GM13976 (cell line): Measurements from ENCODE around the gene CLEC19A.

ENCODE experiments used
- DNase-seq: peaks from one replicate; pipeline ENCODE4 v3.0.0; 2012; ENCODE audit warnings: low spot score
- CTCF ChIP-seq: IDR thresholded peaks from 2 replicates; pipeline ENCODE4 v1.5.1; 2012; ENCODE audit warnings: borderline replicate concordance, mild to moderate bottlenecking; ENCODE audit not compliant: insufficient read depth; ENCODE audit errors: extremely low read depth, missing control alignments, control extremely low read depth
- in situ Hi-C: fragments of 300-500 bp; cut with MboI; formaldehyde crosslinking; loops from one replicate; pipeline ENCODE4 v1.12.0; 2022; ENCODE audit warnings: low sequenced_read_pairs, mixed read lengths, inconsistent platforms; ENCODE audit not compliant: unreplicated experiment

The CLEC19A gene

GRCh38 chr16:19241512-19241911 is 44.0 kb upstream of the CLEC19A start:
- DNase-seq: no peak
- in situ Hi-C loops: no loop called here
- TF ChIP-seq CTCF: no peak

GRCh38 chr16:19242186-19242585 is 43.3 kb upstream of the CLEC19A start:
- DNase-seq: no peak
- TF ChIP-seq CTCF: no peak
- in situ Hi-C loops: no loop called here

- TF ChIP-seq CTCF: no peak
- no peak for DNase-seq
- in situ Hi-C loops: no loop called here
Observed at GRCh38 chr16:19242987-19243575, 42.5 kb upstream of the CLEC19A start.

GRCh38 chr16:19245326-19245925 is 40.1 kb upstream of the CLEC19A start:
- TF ChIP-seq CTCF: no peak
- in situ Hi-C loops: no loop called here
- DNase-seq: no peak

- in situ Hi-C loops: no loop called here
- TF ChIP-seq CTCF: no peak
- DNase-seq: no peak
Observed at GRCh38 chr16:19252904-19253303, 32.6 kb upstream of the CLEC19A start.

DNA sequence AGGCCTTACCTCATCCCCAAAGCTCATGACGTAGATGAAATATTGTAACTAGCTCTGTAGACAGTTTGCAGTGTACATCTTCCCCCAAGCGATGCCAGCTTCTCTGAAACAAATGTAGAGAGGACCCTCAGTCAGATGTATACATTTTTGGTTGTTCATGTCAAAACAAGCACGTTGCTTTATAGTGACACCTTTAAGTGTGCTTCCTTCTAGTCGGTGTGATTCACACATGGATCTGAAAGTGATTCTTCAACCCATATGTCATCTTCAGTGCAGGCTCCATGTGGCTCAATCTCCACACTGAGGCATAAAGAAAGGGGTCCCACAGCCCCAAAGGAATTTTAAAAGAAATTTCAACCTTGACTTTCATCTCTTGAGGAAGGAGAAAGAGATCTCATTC is 30.9 kb upstream of the CLEC19A start:
- in situ Hi-C loops: no loop called here
- TF ChIP-seq CTCF: no peak
- no peak for DNase-seq
